ENCODE measurements around the gene LYRM7. TPM values are rescaled to one million over a fixed set of nuclear protein-coding genes. Genes with fewer than 3 reads are reported as not detected.

Gene LYRM7
- 5.6 and 6.8 TPM in 2 replicates for total RNA-seq

GRCh38 chr5:131170540-131171275 lies at the start of gene LYRM7:
LYRM7 (plus strand) TSS chr5:131170944; CDS start chr5:131171021, 77 bp downstream.

DNA sequence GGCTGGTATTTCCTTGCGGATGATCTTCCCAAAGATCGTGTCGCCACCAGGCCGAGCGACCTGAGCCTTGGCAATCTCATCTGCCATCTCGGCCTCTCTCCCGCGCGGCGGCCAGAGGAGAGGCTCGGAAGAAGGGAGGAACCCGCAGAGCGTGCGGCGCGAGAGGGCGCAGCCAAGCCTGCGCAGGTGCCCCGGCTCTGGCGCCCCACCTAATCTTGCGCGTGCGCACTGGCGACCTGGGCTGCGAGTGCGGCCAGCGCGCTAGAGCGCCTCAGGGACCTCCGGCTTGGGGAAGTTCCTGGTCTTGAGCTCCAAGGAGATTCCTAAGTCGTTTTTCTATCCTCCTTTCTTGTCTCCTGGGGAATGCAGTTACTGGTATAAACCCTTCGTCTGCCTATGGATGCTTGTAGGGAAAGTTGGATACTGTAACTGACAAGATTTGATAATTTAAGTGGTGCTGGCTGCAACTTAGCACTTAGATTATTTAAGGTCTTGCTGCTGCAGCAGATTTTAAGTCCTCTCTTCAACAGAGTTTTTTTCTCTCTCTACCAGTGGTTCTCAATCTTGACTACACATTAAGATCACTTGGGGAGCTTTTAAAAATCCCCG lies 5.5 kb upstream of the LYRM7 start, which contains the start of gene HINT1:
HINT1 (minus strand) TSS at position 138 of the 609 bp plus-strand sequence; CDS start at position 87, 51 bp downstream.

Other genes with a start within 250 kb of the LYRM7 start
- 157 and 207 TPM in 2 replicates for gene HINT1, start 5.7 kb upstream of the LYRM7 start, total RNA-seq
- gene CDC42SE2, start 93.1 kb downstream of the LYRM7 start, total RNA-seq, result 16.2 and 16.6 TPM in 2 replicates